Activated T-cell treated with anti-CD3 and anti-CD28 coated beads, Interleukin-2, amount 50 U/mL, for 4 hours (primary cell): ENCODE data around the gene RALA. TPM values are rescaled to one million over a fixed set of nuclear protein-coding genes. Genes with fewer than 3 reads are reported as not detected.

Experiments
- ATAC-seq, 2 donors: fragments of 200-7000 bp; cut with Tn5 transposase; one replicate each; pipeline ENCODE4 v1.10.0; 2021
- DNase-seq: peaks from one replicate; pipeline ENCODE4 v3.0.0-alpha.2; 2020
- H3K27me3 Mint-ChIP-seq: one replicate; pipeline ENCODE4 v1.8.0; 2021; ENCODE audit warnings: low read depth, mixed read lengths
- H3K36me3 Mint-ChIP-seq: one replicate; pipeline ENCODE4 v1.8.0; 2022; ENCODE audit warnings: mixed read lengths; ENCODE audit not compliant: insufficient read depth
- H3K4me1 Mint-ChIP-seq: one replicate; pipeline ENCODE4 v1.8.0; 2021; ENCODE audit warnings: low read depth, mixed read lengths
- H3K4me3 Mint-ChIP-seq: one replicate; pipeline ENCODE4 v1.8.0; 2021; ENCODE audit warnings: mild to moderate bottlenecking, moderate library complexity, mixed read lengths
- H3K9me3 Mint-ChIP-seq: one replicate; pipeline ENCODE4 v1.8.0; 2021; ENCODE audit warnings: mixed read lengths
- total RNA-seq, 3 donors: library from RNA; stranded (reverse); gene quantifications; one replicate each; pipeline ENCODE4 v1.2.1, GENCODE V29; 2021

The RALA gene
- total RNA-seq, 3 donors from 2014 or later: 28.5 to 31.3 (median 30.1) TPM

DNA sequence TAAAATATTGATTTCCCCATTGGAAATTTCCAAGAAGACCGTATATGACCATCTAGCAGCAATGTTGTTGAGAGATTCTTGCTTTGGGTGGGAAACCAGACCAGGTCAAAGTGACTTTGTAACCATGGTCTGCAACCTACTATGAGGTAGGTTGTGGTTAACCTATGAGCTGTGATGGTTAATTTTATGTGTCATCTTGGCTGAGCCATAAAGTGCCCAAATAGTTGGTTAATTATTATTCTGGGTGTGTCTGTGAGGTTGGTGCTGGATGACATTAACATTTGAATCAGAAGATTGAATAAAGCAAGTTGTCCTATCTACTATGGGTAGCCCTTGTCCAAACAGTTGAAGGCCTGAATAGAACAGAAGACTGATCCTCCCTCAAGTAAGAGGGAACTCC lies 18.3 kb upstream of the RALA start:
- Mint-ChIP-seq H3K36me3 (peaks cover 3% of the 10 kb centered on the region), H3K9me3 (no peaks in the 10 kb centered on the region), H3K27me3 (peaks cover 6% of the 10 kb centered on the region), H3K4me1 (peaks cover 52% of the 10 kb centered on the region), H3K4me3 (no peak overlapping the region)
- ATAC-seq (peak; percentile 48 to 56), DNase-seq (no peak)

DNA sequence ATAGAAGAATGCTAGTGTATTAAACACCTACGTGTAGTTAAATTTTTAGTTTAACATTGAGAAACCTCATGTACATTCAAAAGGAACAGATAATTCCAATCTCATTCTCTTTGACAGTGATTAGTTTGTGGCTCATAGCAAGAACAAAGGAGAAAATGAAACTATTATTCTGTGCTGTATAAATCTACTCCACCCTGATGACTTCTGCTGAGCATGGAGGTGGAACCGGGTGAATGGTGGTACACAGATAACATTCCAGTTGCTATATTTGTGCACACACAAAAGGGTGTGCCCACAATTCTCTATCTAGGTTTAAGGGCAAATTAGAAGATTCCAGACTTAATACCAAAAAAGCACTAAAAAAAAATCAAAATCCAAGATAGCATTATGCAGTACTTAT lies 17.0 kb upstream of the RALA start:
- Mint-ChIP-seq H3K9me3 (no peaks in the 10 kb centered on the region), H3K36me3 (peaks cover 3% of the 10 kb centered on the region), H3K27me3 (peaks cover 14% of the 10 kb centered on the region), H3K4me1 (peaks cover 55% of the 10 kb centered on the region), H3K4me3 (no peak overlapping the region)
- ATAC-seq: peak in 1 of 2 donors; percentile 38
- DNase-seq: no peak

DNA sequence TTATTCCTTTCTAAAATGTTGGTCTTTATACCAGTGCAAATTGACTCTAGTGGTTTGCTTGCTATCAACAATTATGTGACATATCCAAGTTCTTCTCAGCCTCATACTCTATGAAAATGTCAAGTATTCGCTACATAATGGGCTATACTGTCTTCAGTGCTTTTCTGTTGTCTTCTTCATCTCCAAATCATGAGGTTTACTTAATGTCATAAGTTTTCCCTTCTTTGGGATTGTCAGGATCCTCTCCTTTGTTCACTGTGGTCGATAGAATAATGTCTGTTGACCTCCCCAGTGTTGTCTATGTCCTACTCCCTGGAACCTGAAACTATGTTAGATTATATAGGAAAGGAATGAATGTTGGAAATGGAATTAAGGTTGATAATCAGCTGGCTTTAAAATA lies 16.4 kb upstream of the RALA start:
- peaks cover 3% of the 10 kb centered on the region for H3K36me3 Mint-ChIP-seq
- no peak for DNase-seq
- no peaks in the 10 kb centered on the region for H3K9me3 Mint-ChIP-seq
- H3K4me1 Mint-ChIP-seq: peaks cover 55% of the 10 kb centered on the region
- H3K27me3 Mint-ChIP-seq: peaks cover 14% of the 10 kb centered on the region
- no peak overlapping the region for H3K4me3 Mint-ChIP-seq
- ATAC-seq: no peak

GRCh38 chr7:39607865-39608264 lies 15.5 kb upstream of the RALA start:
- DNase-seq (no peak), ATAC-seq (no peak)
- H3K9me3 Mint-ChIP-seq: no peaks in the 10 kb centered on the region
- no peak overlapping the region for H3K4me3 Mint-ChIP-seq
- peaks cover 21% of the 10 kb centered on the region for H3K27me3 Mint-ChIP-seq
- H3K36me3 Mint-ChIP-seq: peaks cover 3% of the 10 kb centered on the region
- peaks cover 55% of the 10 kb centered on the region for H3K4me1 Mint-ChIP-seq

- no peak for DNase-seq
- Mint-ChIP-seq H3K4me1 (peaks cover 55% of the 10 kb centered on the region), H3K36me3 (peaks cover 3% of the 10 kb centered on the region), H3K9me3 (no peaks in the 10 kb centered on the region), H3K4me3 (no peak overlapping the region), H3K27me3 (peaks cover 21% of the 10 kb centered on the region)
- no peak for ATAC-seq
These were observed 15.1 kb upstream of the RALA start for GRCh38 chr7:39608278-39608677.

DNA sequence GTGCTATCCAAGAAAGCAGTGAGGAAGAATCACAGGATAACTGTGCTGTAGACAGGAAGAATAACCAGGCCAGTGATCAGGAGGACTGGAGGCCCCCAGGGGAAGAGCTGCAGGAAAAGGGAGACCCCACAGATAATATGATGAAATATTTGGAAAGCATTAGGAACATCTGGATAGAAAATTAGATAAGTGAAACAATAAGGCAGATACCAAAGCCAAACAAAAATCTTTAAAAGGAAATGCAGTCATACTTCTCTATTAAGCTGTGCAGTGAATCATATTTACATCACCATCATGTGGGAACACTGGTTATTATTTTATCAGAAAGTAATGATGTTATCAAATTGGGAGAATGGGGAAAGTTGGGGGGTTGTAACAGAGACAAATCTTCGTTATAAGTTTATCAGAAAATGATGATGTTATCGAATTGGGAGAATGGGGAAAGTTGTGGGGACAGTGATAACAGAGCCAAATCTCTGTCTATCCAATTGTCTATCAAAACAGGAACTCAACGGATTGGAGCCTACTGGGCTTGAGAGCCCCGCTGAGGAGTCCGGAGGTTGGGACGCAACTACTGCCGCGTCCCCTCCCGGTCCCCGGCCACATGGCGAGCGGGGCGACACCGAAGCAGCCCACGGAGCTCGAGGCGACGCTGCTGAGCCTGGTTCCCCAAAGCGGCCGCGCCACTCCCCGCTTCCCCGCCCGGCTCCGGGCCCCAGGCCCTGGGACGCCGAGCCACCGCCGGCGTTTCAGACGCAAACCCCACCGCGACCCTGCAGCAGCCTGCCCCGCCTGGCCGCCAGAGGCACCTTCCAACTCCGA lies 14.0 kb upstream of the RALA start:
- DNase-seq (no peak), ATAC-seq (peak; percentile 58 to 60)
- Mint-ChIP-seq H3K4me3 (peak overlapping the region; percentile 61), H3K4me1 (peaks cover 48% of the 10 kb centered on the region), H3K9me3 (no peaks in the 10 kb centered on the region), H3K27me3 (peaks cover 24% of the 10 kb centered on the region), H3K36me3 (peaks cover 3% of the 10 kb centered on the region)

- no peaks in the 10 kb centered on the region for H3K9me3 Mint-ChIP-seq
- peaks cover 46% of the 10 kb centered on the region for H3K4me1 Mint-ChIP-seq
- peaks cover 3% of the 10 kb centered on the region for H3K36me3 Mint-ChIP-seq
- H3K4me3 Mint-ChIP-seq: peak overlapping the region; percentile 48
- peaks cover 26% of the 10 kb centered on the region for H3K27me3 Mint-ChIP-seq
- no peak for ATAC-seq
- DNase-seq: no peak
These were observed 13.5 kb upstream of the RALA start for GRCh38 chr7:39609935-39610263.

- no peaks in the 10 kb centered on the region for H3K9me3 Mint-ChIP-seq
- no peaks in the 10 kb centered on the region for H3K36me3 Mint-ChIP-seq
- ATAC-seq: no peak
- peaks cover 16% of the 10 kb centered on the region for H3K4me1 Mint-ChIP-seq
- H3K27me3 Mint-ChIP-seq: peaks cover 32% of the 10 kb centered on the region
- H3K4me3 Mint-ChIP-seq: no peak overlapping the region
- no peak for DNase-seq
These were observed 9.8 kb upstream of the RALA start for GRCh38 chr7:39613577-39613976.

DNA sequence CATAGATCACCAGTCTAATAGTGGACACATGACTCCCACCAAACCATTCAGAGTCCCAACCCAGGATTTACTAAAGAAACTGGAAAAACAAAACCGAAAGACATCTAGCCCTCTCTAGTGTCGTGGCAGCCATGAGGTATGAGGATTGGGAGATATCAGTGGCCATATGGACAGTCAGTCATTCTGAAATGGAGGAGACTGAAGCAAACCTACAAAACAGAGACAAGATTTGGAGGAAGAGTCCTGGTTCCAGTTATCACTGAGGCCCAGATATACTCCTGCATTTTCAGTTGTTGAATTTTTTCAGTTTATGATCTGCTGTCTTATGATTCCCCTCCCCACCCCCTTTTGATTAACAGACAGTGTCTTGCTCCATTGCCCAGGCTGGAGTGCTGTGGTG lies 9.1 kb upstream of the RALA start:
- no peak for ATAC-seq
- Mint-ChIP-seq H3K27me3 (peaks cover 31% of the 10 kb centered on the region), H3K36me3 (no peaks in the 10 kb centered on the region), H3K4me1 (peaks cover 9% of the 10 kb centered on the region), H3K9me3 (no peaks in the 10 kb centered on the region), H3K4me3 (no peak overlapping the region)
- no peak for DNase-seq

- no peak overlapping the region for H3K4me3 Mint-ChIP-seq
- peaks cover 2% of the 10 kb centered on the region for H3K4me1 Mint-ChIP-seq
- H3K36me3 Mint-ChIP-seq: no peaks in the 10 kb centered on the region
- ATAC-seq: no peak
- no peak for DNase-seq
- H3K27me3 Mint-ChIP-seq: peaks cover 25% of the 10 kb centered on the region
- no peaks in the 10 kb centered on the region for H3K9me3 Mint-ChIP-seq
These were observed 7.9 kb upstream of the RALA start for GRCh38 chr7:39615350-39615975.

DNA sequence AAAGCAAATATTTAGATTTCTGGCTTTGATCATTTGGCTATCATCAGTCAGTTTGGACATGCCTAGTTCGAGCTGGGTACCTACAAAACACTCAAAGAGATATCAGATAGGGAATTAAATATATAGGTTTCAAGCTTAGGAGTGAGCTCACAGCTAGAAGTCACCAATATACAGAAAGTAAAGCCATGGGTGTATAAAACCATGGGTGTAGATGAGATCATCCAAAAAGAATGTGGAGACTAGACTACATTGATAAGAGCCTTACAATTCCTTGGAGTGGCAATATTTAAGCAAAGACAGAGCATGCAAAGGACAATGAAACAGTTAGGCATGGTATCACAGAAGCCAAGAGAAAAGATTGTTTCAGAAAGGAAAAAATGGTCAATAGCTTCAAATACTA lies 7.2 kb upstream of the RALA start:
- no peak for ATAC-seq
- H3K27me3 Mint-ChIP-seq: peaks cover 19% of the 10 kb centered on the region
- no peaks in the 10 kb centered on the region for H3K36me3 Mint-ChIP-seq
- no peaks in the 10 kb centered on the region for H3K4me1 Mint-ChIP-seq
- no peak overlapping the region for H3K4me3 Mint-ChIP-seq
- DNase-seq: no peak
- H3K9me3 Mint-ChIP-seq: no peaks in the 10 kb centered on the region

- Mint-ChIP-seq H3K4me1 (peaks cover 2% of the 10 kb centered on the region), H3K9me3 (no peaks in the 10 kb centered on the region), H3K4me3 (no peak overlapping the region), H3K27me3 (peaks cover 18% of the 10 kb centered on the region), H3K36me3 (peaks cover 1% of the 10 kb centered on the region)
- no peak for DNase-seq
- no peak for ATAC-seq
These were observed 6.4 kb upstream of the RALA start for GRCh38 chr7:39617005-39617404.

DNA sequence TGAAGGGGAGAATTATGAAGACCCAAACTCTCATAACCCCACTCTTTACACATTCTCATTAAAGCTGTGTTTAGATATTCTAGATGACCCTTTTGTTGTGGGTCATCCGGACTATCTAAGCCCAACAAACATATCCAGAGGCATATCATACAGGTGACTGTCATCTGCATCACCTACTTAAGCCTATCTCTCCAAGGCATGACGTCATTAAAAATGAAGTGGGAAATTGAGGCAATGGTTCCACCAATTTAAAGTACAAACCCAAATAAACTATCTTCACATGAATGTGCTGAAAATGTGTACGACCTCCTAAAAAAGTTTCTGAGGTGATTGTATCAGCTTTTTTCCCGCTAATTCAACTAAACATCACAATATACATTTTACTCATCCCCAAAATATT lies 4.5 kb upstream of the RALA start:
- ATAC-seq (no peak), DNase-seq (no peak)
- peaks cover 9% of the 10 kb centered on the region for H3K4me1 Mint-ChIP-seq
- no peaks in the 10 kb centered on the region for H3K9me3 Mint-ChIP-seq
- H3K27me3 Mint-ChIP-seq: peaks cover 12% of the 10 kb centered on the region
- H3K4me3 Mint-ChIP-seq: no peak overlapping the region
- peaks cover 2% of the 10 kb centered on the region for H3K36me3 Mint-ChIP-seq

DNA sequence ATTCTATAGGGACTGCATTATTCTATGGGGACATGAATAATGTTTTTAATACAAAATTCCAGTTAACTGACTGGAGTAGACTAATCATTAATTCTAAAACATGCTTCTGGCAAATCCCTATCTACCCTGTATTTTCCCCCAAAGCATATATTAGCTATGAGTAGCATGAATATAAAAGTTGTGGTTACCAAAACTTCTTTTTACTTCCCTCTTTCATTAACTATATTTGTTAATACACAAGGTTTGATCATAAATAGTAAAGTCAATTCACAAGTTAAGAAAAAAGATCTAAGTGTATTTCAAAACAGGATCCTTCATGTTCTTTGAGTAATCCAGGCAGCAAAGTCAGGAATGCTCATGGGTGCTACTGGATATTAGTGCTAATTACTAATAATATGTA lies 2.9 kb upstream of the RALA start:
- Mint-ChIP-seq H3K27me3 (peaks cover 2% of the 10 kb centered on the region), H3K4me1 (peaks cover 23% of the 10 kb centered on the region), H3K9me3 (no peaks in the 10 kb centered on the region), H3K4me3 (no peak overlapping the region), H3K36me3 (peaks cover 2% of the 10 kb centered on the region)
- ATAC-seq: no peak
- no peak for DNase-seq

- Mint-ChIP-seq H3K27me3 (no peaks in the 10 kb centered on the region), H3K4me1 (peaks cover 30% of the 10 kb centered on the region), H3K36me3 (peaks cover 2% of the 10 kb centered on the region), H3K9me3 (no peaks in the 10 kb centered on the region), H3K4me3 (no peak overlapping the region)
- no peak for ATAC-seq
- DNase-seq: no peak
These were observed 2.1 kb upstream of the RALA start for GRCh38 chr7:39621261-39621660.
